Hepatocyte (in vitro differentiated cells): ENCODE data around the gene MACO1.

ENCODE experiments used
- CTCF ChIP-seq: fragments of 200-600 bp; sonication (generic); IDR thresholded peaks from 2 replicates; pipeline ENCODE4 v1.5.1; 2016; ENCODE audit warnings: antibody characterized with exemption, mild to moderate bottlenecking; ENCODE audit not compliant: poor library complexity
- EZH2 ChIP-seq: fragments of 200-600 bp; sonication (generic); IDR thresholded peaks from 2 replicates; pipeline ENCODE4 v1.6.1; 2016; ENCODE audit warnings: antibody characterized with exemption, mild to moderate bottlenecking, borderline replicate concordance
- EZH2phosphoT487 ChIP-seq: fragments of 200-600 bp; sonication (generic); IDR thresholded peaks from one replicate; pipeline ENCODE4 v1.6.1; 2018; ENCODE audit warnings: antibody characterized with exemption, mild to moderate bottlenecking, low read depth, moderate library complexity; ENCODE audit not compliant: unreplicated experiment, severe bottlenecking

- TF ChIP-seq EZH2 (no peak), CTCF (no peak), EZH2phosphoT487 (no peak)
Measured at GRCh38 chr1:25530186-25531081, 99.7 kb downstream of the MACO1 start.
